Measurements from ENCODE around the gene AMHR2.

The AMHR2 gene

GRCh38 chr12:53453953-53454640 is 30.4 kb downstream of the AMHR2 start:
- DNase-seq (ENCODE audit: low spot score): no peak

- no peak for DNase-seq (ENCODE audit: low spot score)
Observed at GRCh38 chr12:53454707-53455106, 31.1 kb downstream of the AMHR2 start.

- no peak for DNase-seq (ENCODE audit: low spot score)
Observed at GRCh38 chr12:53456654-53457366, 33.2 kb downstream of the AMHR2 start.

GRCh38 chr12:53459097-53459496 is 35.4 kb downstream of the AMHR2 start:
- no peak for DNase-seq (ENCODE audit: low spot score)

GRCh38 chr12:53461059-53461458 is 37.4 kb downstream of the AMHR2 start:
- DNase-seq (ENCODE audit: low spot score): no peak

- DNase-seq (ENCODE audit: low spot score): no peak
Observed at GRCh38 chr12:53461591-53461990, 37.9 kb downstream of the AMHR2 start.

- no peak for DNase-seq (ENCODE audit: low spot score)
Observed at GRCh38 chr12:53462935-53463334, 39.3 kb downstream of the AMHR2 start.

GRCh38 chr12:53463802-53464560 is 40.3 kb downstream of the AMHR2 start:
- DNase-seq (ENCODE audit: low spot score): no peak

- DNase-seq (ENCODE audit: low spot score): no peak
Observed at GRCh38 chr12:53464685-53465418, 41.2 kb downstream of the AMHR2 start.

- no peak for DNase-seq (ENCODE audit: low spot score)
Observed at GRCh38 chr12:53465679-53466078, 42.0 kb downstream of the AMHR2 start.

- DNase-seq (ENCODE audit: low spot score): no peak
Observed at GRCh38 chr12:53466640-53467039, 43.0 kb downstream of the AMHR2 start.

GRCh38 chr12:53467082-53467481 is 43.4 kb downstream of the AMHR2 start:
- DNase-seq (ENCODE audit: low spot score): no peak

- no peak for DNase-seq (ENCODE audit: low spot score)
Observed at GRCh38 chr12:53467880-53468279, 44.2 kb downstream of the AMHR2 start.

GRCh38 chr12:53468282-53468681 is 44.6 kb downstream of the AMHR2 start:
- no peak for DNase-seq (ENCODE audit: low spot score)

- DNase-seq (ENCODE audit: low spot score): no peak
Observed at GRCh38 chr12:53472056-53472582, 48.5 kb downstream of the AMHR2 start.

GRCh38 chr12:53474077-53474476 is 50.4 kb downstream of the AMHR2 start:
- no peak for DNase-seq (ENCODE audit: low spot score)

- DNase-seq (ENCODE audit: low spot score): no peak
Observed at GRCh38 chr12:53474819-53475218, 51.2 kb downstream of the AMHR2 start.

GRCh38 chr12:53476769-53477209 is 53.1 kb downstream of the AMHR2 start:
- peak; percentile 41 for DNase-seq (ENCODE audit: low spot score)

- DNase-seq (ENCODE audit: low spot score): no peak
Observed at GRCh38 chr12:53478865-53479264, 55.2 kb downstream of the AMHR2 start.

GRCh38 chr12:53479331-53479730 is 55.7 kb downstream of the AMHR2 start:
- DNase-seq (ENCODE audit: low spot score): no peak

GRCh38 chr12:53480491-53481442 is 57.1 kb downstream of the AMHR2 start:
- no peak for DNase-seq (ENCODE audit: low spot score)
